HG03565 (cell line): ENCODE results near the gene DAPK1.

Source experiments
- ATAC-seq: cut with Tn5 transposase; IDR thresholded peaks from one replicate; pipeline ENCODE4 v1.9.1; 2021; ENCODE audit warnings: mild to moderate bottlenecking, moderate library complexity; ENCODE audit not compliant: unreplicated experiment

The DAPK1 gene

GRCh38 chr9:87587864-87588263, 90.2 kb downstream of the DAPK1 start:
- no peak for ATAC-seq

- ATAC-seq: no peak
These were observed 90.7 kb downstream of the DAPK1 start for GRCh38 chr9:87588339-87588738.

GRCh38 chr9:87590996-87591395, 93.3 kb downstream of the DAPK1 start:
- no peak for ATAC-seq

- no peak for ATAC-seq
These were observed 95.1 kb downstream of the DAPK1 start for GRCh38 chr9:87592554-87593358.

- no peak for ATAC-seq
These were observed 95.8 kb downstream of the DAPK1 start for GRCh38 chr9:87593359-87593980.

- ATAC-seq: no peak
These were observed 96.5 kb downstream of the DAPK1 start for GRCh38 chr9:87594194-87594593.

GRCh38 chr9:87594662-87595061, 97.0 kb downstream of the DAPK1 start:
- ATAC-seq: no peak

GRCh38 chr9:87595610-87596009, 97.9 kb downstream of the DAPK1 start:
- ATAC-seq: no peak

GRCh38 chr9:87596862-87597261, 99.2 kb downstream of the DAPK1 start:
- no peak for ATAC-seq

GRCh38 chr9:87597710-87598443, 100.2 kb downstream of the DAPK1 start:
- no peak for ATAC-seq

GRCh38 chr9:87599901-87600610, 102.4 kb downstream of the DAPK1 start:
- ATAC-seq: no peak

GRCh38 chr9:87601176-87601575, 103.5 kb downstream of the DAPK1 start:
- ATAC-seq: no peak

GRCh38 chr9:87601595-87601994, 103.9 kb downstream of the DAPK1 start:
- no peak for ATAC-seq

GRCh38 chr9:87602933-87603643, 105.4 kb downstream of the DAPK1 start:
- no peak for ATAC-seq

- ATAC-seq: no peak
These were observed 106.3 kb downstream of the DAPK1 start for GRCh38 chr9:87603854-87604490.

GRCh38 chr9:87604886-87605588, 107.4 kb downstream of the DAPK1 start:
- no peak for ATAC-seq

GRCh38 chr9:87605676-87606075, 108.0 kb downstream of the DAPK1 start:
- no peak for ATAC-seq

- no peak for ATAC-seq
These were observed 109.3 kb downstream of the DAPK1 start for GRCh38 chr9:87606841-87607521.

GRCh38 chr9:87607859-87608258, 110.2 kb downstream of the DAPK1 start:
- ATAC-seq: no peak
